ENCODE results near the gene LSAMP. TPM values are rescaled to one million over a fixed set of nuclear protein-coding genes. Genes with fewer than 3 reads are reported as not detected.

LSAMP gene
- total RNA-seq, 1 experiment from 2014 or later = 5.7 TPM

DNA sequence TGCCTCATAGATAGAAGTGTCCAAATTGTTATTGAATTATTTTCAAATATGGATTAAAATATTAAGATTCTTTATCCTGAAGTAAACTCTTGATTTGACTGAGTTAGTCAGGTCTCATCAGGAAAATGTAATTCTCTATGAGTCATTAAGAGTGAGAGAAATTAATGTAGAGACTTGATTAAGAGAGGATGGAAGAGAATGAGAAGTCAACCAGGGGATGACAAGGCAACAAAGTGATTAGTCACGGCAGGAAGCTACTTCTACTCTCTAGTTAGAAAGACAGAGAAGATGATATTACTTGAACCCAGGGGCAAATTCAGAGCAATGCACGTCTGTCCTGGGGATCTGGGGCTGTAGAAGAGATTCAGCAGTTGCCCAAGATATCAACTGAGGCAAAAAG lies 202.5 kb downstream of the LSAMP start (continued):
- TF ChIP-seq NFE2L1 (CRISPR knock-in tag; IDR thresholded peaks at IDR 0.05) (no peak), JAZF1 (CRISPR knock-in tag; IDR thresholded peaks at IDR 0.05) (no peak), JUN (CRISPR knock-in tag; IDR thresholded peaks at IDR 0.05) (no peak), FOXK1 (CRISPR knock-in tag; IDR thresholded peaks at IDR 0.05) (no peak), RORB (CRISPR knock-in tag; IDR thresholded peaks at IDR 0.05) (no peak), NFATC4 (CRISPR knock-in tag; IDR thresholded peaks at IDR 0.05) (no peak)
- TF ChIP-seq, protein P1, sequence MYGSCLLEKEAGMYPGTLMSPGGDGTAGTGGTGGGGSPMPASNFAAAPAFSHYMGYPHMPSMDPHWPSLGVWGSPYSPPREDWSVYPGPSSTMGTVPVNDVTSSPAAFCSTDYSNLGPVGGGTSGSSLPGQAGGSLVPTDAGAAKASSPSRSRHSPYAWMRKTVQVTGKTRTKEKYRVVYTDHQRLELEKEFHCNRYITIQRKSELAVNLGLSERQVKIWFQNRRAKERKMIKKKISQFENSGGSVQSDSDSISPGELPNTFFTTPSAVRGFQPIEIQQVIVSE (CRISPR knock-in tag; IDR thresholded peaks at IDR 0.05; ENCODE audit: borderline replicate concordance) = no peak
- TF ChIP-seq, protein P2, sequence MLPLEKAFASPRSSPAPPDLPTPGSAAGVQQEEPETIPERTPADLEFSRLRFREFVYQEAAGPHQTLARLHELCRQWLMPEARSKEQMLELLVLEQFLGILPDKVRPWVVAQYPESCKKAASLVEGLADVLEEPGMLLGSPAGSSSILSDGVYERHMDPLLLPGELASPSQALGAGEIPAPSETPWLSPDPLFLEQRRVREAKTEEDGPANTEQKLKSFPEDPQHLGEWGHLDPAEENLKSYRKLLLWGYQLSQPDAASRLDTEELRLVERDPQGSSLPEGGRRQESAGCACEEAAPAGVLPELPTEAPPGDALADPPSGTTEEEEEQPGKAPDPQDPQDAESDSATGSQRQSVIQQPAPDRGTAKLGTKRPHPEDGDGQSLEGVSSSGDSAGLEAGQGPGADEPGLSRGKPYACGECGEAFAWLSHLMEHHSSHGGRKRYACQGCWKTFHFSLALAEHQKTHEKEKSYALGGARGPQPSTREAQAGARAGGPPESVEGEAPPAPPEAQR (CRISPR knock-in tag; IDR thresholded peaks at IDR 0.05) = no peak
- TF ChIP-seq, protein P3, sequence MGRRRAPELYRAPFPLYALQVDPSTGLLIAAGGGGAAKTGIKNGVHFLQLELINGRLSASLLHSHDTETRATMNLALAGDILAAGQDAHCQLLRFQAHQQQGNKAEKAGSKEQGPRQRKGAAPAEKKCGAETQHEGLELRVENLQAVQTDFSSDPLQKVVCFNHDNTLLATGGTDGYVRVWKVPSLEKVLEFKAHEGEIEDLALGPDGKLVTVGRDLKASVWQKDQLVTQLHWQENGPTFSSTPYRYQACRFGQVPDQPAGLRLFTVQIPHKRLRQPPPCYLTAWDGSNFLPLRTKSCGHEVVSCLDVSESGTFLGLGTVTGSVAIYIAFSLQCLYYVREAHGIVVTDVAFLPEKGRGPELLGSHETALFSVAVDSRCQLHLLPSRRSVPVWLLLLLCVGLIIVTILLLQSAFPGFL (CRISPR knock-in tag; IDR thresholded peaks at IDR 0.05; ENCODE audit: borderline replicate concordance) = no peak

DNA sequence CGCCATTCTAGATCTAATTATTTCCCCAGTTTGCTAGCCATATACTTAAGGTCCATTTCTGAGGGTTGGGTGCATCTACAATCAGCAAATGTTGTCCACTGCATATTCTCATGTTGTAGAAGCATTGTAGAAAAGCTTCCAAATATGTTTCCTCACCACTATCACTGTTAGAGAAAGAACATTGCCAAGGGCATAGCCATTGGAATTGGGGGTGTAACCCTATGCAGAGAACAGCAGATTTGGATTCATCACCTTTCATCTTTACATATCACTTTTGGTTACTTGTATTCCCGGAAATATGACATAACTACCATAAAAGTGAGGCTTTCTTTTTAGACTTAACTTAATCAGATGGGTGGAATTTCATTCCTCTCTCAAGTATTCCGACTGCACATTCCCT lies 203.6 kb downstream of the LSAMP start:
- DNase-seq (ENCODE audit: low spot score) (no peak), ATAC-seq (no peak)
- ChIA-PET CTCF (no interaction called here), POLR2A (no interaction called here)
- Mint-ChIP-seq H3K27me3 (ENCODE audit: low read depth) (no peaks in the 10 kb centered on the region), H3K4me3 (no peak overlapping the region), H3K36me3 (no peaks in the 10 kb centered on the region), H3K4me1 (peaks cover 6% of the 10 kb centered on the region), H3K27ac (no peak overlapping the region), H3K9me3 (no peaks in the 10 kb centered on the region)
- no peak for TF ChIP-seq FOXJ3 (CRISPR knock-in tag; IDR thresholded peaks at IDR 0.05; ENCODE audit: borderline replicate concordance)

DNA sequence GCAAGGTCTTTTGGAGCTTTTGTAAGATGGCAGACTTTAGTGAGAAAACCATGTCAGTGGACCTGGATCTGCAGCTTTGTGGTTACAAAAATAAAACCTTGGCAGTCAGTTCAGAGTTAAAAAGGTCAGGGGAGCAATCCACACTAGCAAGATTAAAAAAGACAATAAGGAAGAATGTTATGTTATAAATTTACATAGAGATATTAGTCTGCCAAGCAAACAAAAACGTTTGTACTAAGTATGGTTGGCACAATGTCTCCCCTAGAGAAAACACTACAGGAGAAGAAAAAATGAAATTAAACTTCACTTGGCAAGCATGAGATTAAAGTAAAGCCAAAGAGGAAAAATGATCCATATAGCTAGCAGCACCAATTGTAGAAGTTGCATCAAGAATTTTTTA lies 205.0 kb downstream of the LSAMP start:
- Mint-ChIP-seq H3K27ac (no peak overlapping the region), H3K36me3 (no peaks in the 10 kb centered on the region), H3K27me3 (ENCODE audit: low read depth) (no peaks in the 10 kb centered on the region), H3K4me1 (peaks cover 6% of the 10 kb centered on the region), H3K4me3 (no peak overlapping the region), H3K9me3 (no peaks in the 10 kb centered on the region)
- CTCF ChIA-PET = no interaction called here
- DNase-seq (ENCODE audit: low spot score) (no peak), ATAC-seq (no peak)
- POLR2A ChIA-PET = no interaction called here
- TF ChIP-seq, protein P4, sequence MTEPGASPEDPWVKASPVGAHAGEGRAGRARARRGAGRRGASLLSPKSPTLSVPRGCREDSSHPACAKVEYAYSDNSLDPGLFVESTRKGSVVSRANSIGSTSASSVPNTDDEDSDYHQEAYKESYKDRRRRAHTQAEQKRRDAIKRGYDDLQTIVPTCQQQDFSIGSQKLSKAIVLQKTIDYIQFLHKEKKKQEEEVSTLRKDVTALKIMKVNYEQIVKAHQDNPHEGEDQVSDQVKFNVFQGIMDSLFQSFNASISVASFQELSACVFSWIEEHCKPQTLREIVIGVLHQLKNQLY (CRISPR knock-in tag; IDR thresholded peaks at IDR 0.05) = no peak

DNA sequence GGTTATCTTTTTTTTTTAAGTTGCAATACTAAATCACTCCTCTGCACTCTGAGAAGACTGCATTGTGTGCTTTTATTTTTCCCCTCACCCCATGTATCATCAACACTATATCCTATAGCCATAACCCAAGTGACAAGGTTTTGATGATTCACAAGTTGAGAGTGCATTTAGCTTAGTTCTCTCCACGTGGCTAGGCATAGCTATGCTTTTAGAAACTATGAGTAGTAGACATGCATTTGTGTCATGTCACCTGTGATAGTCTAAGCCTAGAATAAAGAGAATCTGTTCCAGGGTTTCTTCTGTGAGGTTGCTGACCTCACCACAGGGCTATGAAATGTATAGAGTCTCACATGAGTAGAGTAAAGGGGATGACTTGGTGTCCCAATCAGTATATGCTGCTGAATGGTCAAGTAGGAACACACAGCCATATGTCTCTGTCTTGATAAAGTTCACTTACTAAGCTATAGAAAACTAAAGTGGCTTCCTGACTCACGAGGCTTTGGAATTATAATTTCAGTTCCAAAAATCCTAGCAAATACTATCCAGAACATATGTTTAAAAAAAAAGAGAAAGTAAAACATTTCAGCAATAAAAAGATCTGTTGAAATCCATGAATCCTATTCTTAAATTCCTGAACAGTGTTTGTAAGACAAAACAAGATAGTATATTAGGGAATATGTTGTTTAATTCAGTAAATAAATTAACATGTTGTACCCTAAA lies 206.3 kb downstream of the LSAMP start:
- peaks cover 6% of the 10 kb centered on the region for H3K4me1 Mint-ChIP-seq
- TF ChIP-seq ZNF671 (CRISPR knock-in tag; IDR thresholded peaks at IDR 0.05) (no peak), ZNF263 (CRISPR knock-in tag; IDR thresholded peaks at IDR 0.05; ENCODE audit: low read depth) (no peak), ZNF121 (CRISPR knock-in tag; IDR thresholded peaks at IDR 0.05) (no peak), NFYB (CRISPR knock-in tag; conservative IDR thresholded peaks at IDR 0.05; ENCODE audit: low read depth) (no peak), RORB (CRISPR knock-in tag; IDR thresholded peaks at IDR 0.05) (no peak), GRHL2 (CRISPR knock-in tag; IDR thresholded peaks at IDR 0.05; ENCODE audit: insufficient replicate concordance, severe bottlenecking) (no peak), GTF2I (CRISPR knock-in tag; conservative IDR thresholded peaks at IDR 0.05) (no peak), NR2C2 (CRISPR knock-in tag; IDR thresholded peaks at IDR 0.05) (no peak), TP53 (CRISPR knock-in tag; IDR thresholded peaks at IDR 0.05) (no peak)
- TF ChIP-seq, protein P5, sequence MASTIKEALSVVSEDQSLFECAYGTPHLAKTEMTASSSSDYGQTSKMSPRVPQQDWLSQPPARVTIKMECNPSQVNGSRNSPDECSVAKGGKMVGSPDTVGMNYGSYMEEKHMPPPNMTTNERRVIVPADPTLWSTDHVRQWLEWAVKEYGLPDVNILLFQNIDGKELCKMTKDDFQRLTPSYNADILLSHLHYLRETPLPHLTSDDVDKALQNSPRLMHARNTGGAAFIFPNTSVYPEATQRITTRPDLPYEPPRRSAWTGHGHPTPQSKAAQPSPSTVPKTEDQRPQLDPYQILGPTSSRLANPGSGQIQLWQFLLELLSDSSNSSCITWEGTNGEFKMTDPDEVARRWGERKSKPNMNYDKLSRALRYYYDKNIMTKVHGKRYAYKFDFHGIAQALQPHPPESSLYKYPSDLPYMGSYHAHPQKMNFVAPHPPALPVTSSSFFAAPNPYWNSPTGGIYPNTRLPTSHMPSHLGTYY (CRISPR knock-in tag; IDR thresholded peaks at IDR 0.05) = no peak
- TF ChIP-seq, protein P6, sequence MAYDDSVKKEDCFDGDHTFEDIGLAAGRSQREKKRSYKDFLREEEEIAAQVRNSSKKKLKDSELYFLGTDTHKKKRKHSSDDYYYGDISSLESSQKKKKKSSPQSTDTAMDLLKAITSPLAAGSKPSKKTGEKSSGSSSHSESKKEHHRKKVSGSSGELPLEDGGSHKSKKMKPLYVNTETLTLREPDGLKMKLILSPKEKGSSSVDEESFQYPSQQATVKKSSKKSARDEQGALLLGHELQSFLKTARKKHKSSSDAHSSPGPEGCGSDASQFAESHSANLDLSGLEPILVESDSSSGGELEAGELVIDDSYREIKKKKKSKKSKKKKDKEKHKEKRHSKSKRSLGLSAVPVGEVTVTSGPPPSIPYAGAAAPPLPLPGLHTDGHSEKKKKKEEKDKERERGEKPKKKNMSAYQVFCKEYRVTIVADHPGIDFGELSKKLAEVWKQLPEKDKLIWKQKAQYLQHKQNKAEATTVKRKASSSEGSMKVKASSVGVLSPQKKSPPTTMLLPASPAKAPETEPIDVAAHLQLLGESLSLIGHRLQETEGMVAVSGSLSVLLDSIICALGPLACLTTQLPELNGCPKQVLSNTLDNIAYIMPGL (CRISPR knock-in tag; IDR thresholded peaks at IDR 0.05) = no peak

More for the DNA sequence above, 206.3 kb downstream of the LSAMP start:
- Mint-ChIP-seq H3K4me3 (no peak overlapping the region), H3K27ac (no peak overlapping the region), H3K36me3 (no peaks in the 10 kb centered on the region), H3K27me3 (ENCODE audit: low read depth) (no peaks in the 10 kb centered on the region), H3K9me3 (no peaks in the 10 kb centered on the region)
- DNase-seq (ENCODE audit: low spot score) (no peak), ATAC-seq (no peak)
- ChIA-PET POLR2A (no interaction called here), CTCF (no interaction called here)
